Liver (tissue), 9 donors: ENCODE results near the gene MGA. TPM values are rescaled to one million over a fixed set of nuclear protein-coding genes. Genes with fewer than 3 reads are reported as not detected.
A peak's percentile ranks its signal among the peaks of the same experiment; 100 is the strongest.

Experiments
- DNase-seq: peaks from one replicate; pipeline ENCODE4 v3.0.0-alpha.2; 2017; ENCODE audit warnings: low spot score
- H3K27ac ChIP-seq, 2 donors: one replicate each; pipeline ENCODE4 v1.7.0; 2013; ENCODE audit warnings: inconsistent platforms in 2 of 2, low read length in 2 of 2, control low read depth in 1 of 2, low read depth in 1 of 2, mild to moderate bottlenecking in 1 of 2
- H3K27me3 ChIP-seq, 4 donors: one replicate each; pipeline versions ENCODE4 v1.6.1 to v1.7.0; 2013; ENCODE audit warnings: low read length in 3 of 4, inconsistent platforms in 1 of 4, mild to moderate bottlenecking in 1 of 4, moderate library complexity in 1 of 4; ENCODE audit not compliant: control insufficient read depth in 4 of 4, insufficient read depth in 4 of 4
- H3K36me3 ChIP-seq, 4 donors: one replicate each; pipeline versions ENCODE4 v1.6.1 to v1.7.0; 2013; ENCODE audit warnings: low read length in 3 of 4, mild to moderate bottlenecking in 3 of 4, low read depth in 1 of 4, moderate library complexity in 1 of 4; ENCODE audit not compliant: control insufficient read depth in 4 of 4, insufficient read depth in 3 of 4
- H3K4me1 ChIP-seq, 4 donors: one replicate each; pipeline versions ENCODE4 v1.6.1 to v1.7.0; 2013; ENCODE audit warnings: low read length in 3 of 4, mild to moderate bottlenecking in 3 of 4, moderate library complexity in 1 of 4; ENCODE audit not compliant: control insufficient read depth in 4 of 4, insufficient read depth in 4 of 4
- H3K4me3 ChIP-seq, 3 donors: one replicate each; pipeline versions ENCODE4 v1.6.1 to v1.7.0; 2013; ENCODE audit warnings: low read length in 3 of 3, control low read depth in 1 of 3, low read depth in 1 of 3, mild to moderate bottlenecking in 1 of 3
- H3K9ac ChIP-seq, 2 donors: one replicate each; pipeline ENCODE4 v1.7.0; 2013; ENCODE audit warnings: low read length in 2 of 2, mild to moderate bottlenecking in 2 of 2, moderate library complexity in 2 of 2, control low read depth in 1 of 2, low read depth in 1 of 2
- H3K9me3 ChIP-seq, 4 donors: one replicate each; pipeline versions ENCODE4 v1.6.1 to v1.7.0; 2013; ENCODE audit warnings: low read length in 3 of 4; ENCODE audit not compliant: control insufficient read depth in 4 of 4
- ATF3 ChIP-seq: IDR thresholded peaks from 2 replicates; pipeline ENCODE4 v1.6.1; 2016; ENCODE audit warnings: antibody characterized with exemption
- EGR1 ChIP-seq, 2 donors: IDR thresholded peaks; 2 replicates each; pipeline ENCODE4 v1.6.1; 2016 to 2018; ENCODE audit warnings: antibody characterized with exemption in 2 of 2, low read depth in 2 of 2
- FOXA1 ChIP-seq: IDR thresholded peaks from 2 replicates; pipeline ENCODE4 v1.6.1; 2016; ENCODE audit warnings: antibody characterized with exemption
- FOXA2 ChIP-seq: IDR thresholded peaks from 2 replicates; pipeline ENCODE4 v1.6.1; 2016; ENCODE audit warnings: antibody characterized with exemption
- HNF4A ChIP-seq, 2 donors: conservative IDR thresholded peaks; 2 replicates each; pipeline ENCODE4 v1.6.1; 2016; ENCODE audit warnings: antibody characterized with exemption in 2 of 2, mild to moderate bottlenecking in 2 of 2
- JUND ChIP-seq, 2 donors: IDR thresholded peaks; 2 replicates each; pipeline ENCODE4 v1.6.1; 2016; ENCODE audit warnings: antibody characterized with exemption in 2 of 2
- MAX ChIP-seq: IDR thresholded peaks from 2 replicates; pipeline ENCODE4 v1.6.1; 2016; ENCODE audit warnings: antibody characterized with exemption
- NR2F2 ChIP-seq: IDR thresholded peaks from 2 replicates; pipeline ENCODE4 v1.6.1; 2016; ENCODE audit warnings: antibody characterized with exemption
- REST ChIP-seq: IDR thresholded peaks from 2 replicates; pipeline ENCODE4 v1.6.1; 2016; ENCODE audit warnings: antibody characterized with exemption, mild to moderate bottlenecking
- RXRA ChIP-seq, 2 donors: IDR thresholded peaks; 2 replicates each; pipeline ENCODE4 v1.6.1; 2017 to 2018; ENCODE audit warnings: antibody characterized with exemption in 2 of 2, mild to moderate bottlenecking in 1 of 2
- SP1 ChIP-seq: IDR thresholded peaks from 2 replicates; pipeline ENCODE4 v1.6.1; 2018; ENCODE audit warnings: antibody characterized with exemption, mild to moderate bottlenecking
- YY1 ChIP-seq: IDR thresholded peaks from 2 replicates; pipeline ENCODE4 v1.6.1; 2016; ENCODE audit warnings: antibody characterized with exemption, mild to moderate bottlenecking
- ZBTB33 ChIP-seq: IDR thresholded peaks from 2 replicates; pipeline ENCODE4 v1.6.1; 2016; ENCODE audit warnings: antibody characterized with exemption
- WGBS: extraction: QIAGEN DNeasy Blood & Tissue Kit; methylation state at CpG from one replicate; pipeline ENCODE4 v1.1.7; 2013; 5-methylcytosine and 5-hydroxymethylcytosine counted together
- polyA plus RNA-seq, 2 donors: library from polyadenylated mRNA; stranded (reverse) in 1 of 2; unstranded in 1 of 2; fragments of 200-250 nt in 1 of 2; fragments of >200 nt in 1 of 2; fragmentation: Nextera tagmentation in 1 of 2; extraction: Ambion mirVana in 1 of 2; gene quantifications; one replicate each; pipeline versions ENCODE4 v1.2.1 to v1.2.3, GENCODE V29; 2013 to 2015
- total RNA-seq, 2 donors: library from RNA; depleted of rRNA; stranded (reverse); fragments of >200 nt; gene quantifications; one replicate each; pipeline ENCODE4 v1.2.3, GENCODE V29; 2014
- donor health status: healthy.
- donor health status: healthy.
- donor health status: healthy.
- donor health status: healthy.
- donor health status: healthy.

Gene MGA
- total and polyA plus RNA-seq, 4 donors, result 2.1 to 33.5 (median 13.2) TPM

GRCh38 chr15:41797201-41797944, 137.2 kb downstream of the MGA start:
- H3K27ac ChIP-seq, result no peak overlapping the region
- no peak overlapping the region for H3K4me3 ChIP-seq
- no peaks in the 10 kb centered on the region for H3K9me3 ChIP-seq
- no peaks in the 10 kb centered on the region for H3K4me1 ChIP-seq
- WGBS, result 90% methylated on average over 8 of the region's 8 CpGs
- no peak overlapping the region for H3K9ac ChIP-seq
- DNase-seq, result no peak
- peaks cover 0 to 3% (median 0%) of the 10 kb centered on the region in 4 donors for H3K36me3 ChIP-seq
- no peaks in the 10 kb centered on the region for H3K27me3 ChIP-seq
- no peak for TF ChIP-seq FOXA2
- TF ChIP-seq ZBTB33, result no peak
- TF ChIP-seq NR2F2, result no peak
- no peak for TF ChIP-seq SP1

GRCh38 chr15:41798607-41799487, 138.6 kb downstream of the MGA start:
- H3K27ac ChIP-seq, result no peak overlapping the region
- H3K9me3 ChIP-seq, result no peaks in the 10 kb centered on the region
- H3K4me3 ChIP-seq, result no peak overlapping the region
- no peaks in the 10 kb centered on the region for H3K4me1 ChIP-seq
- TF ChIP-seq FOXA1 (no peak), SP1 (no peak), MAX (no peak), JUND (IDR thresholded peaks at IDR 0.05) (peak in 1 of 2 donors; percentile 8), RXRA (IDR thresholded peaks at IDR 0.05) (no peak), YY1 (no peak), ATF3 (no peak), HNF4A (conservative IDR thresholded peaks at IDR 0.05) (peak in 1 of 2 donors; percentile 47)
- H3K9ac ChIP-seq, result no peak overlapping the region
- peaks cover 0 to 3% (median 0%) of the 10 kb centered on the region in 4 donors for H3K36me3 ChIP-seq
- no peaks in the 10 kb centered on the region for H3K27me3 ChIP-seq
- no peak for DNase-seq
- WGBS, result 95% methylated on average over 9 of the region's 9 CpGs

GRCh38 chr15:41799488-41799805, 139.2 kb downstream of the MGA start:
- no peak for DNase-seq
- TF ChIP-seq FOXA2 (no peak), ATF3 (no peak), NR2F2 (no peak), JUND (IDR thresholded peaks at IDR 0.05) (no peak), MAX (no peak), RXRA (IDR thresholded peaks at IDR 0.05) (no peak), EGR1 (IDR thresholded peaks at IDR 0.05; ENCODE audit: low read depth in 2 of 2) (no peak), REST (no peak), ZBTB33 (no peak)

More at GRCh38 chr15:41799488-41799805, 139.2 kb downstream of the MGA start:
- no peak overlapping the region for H3K27ac ChIP-seq
- H3K9ac ChIP-seq, result no peak overlapping the region
- 89% methylated on average over 5 of the region's 5 CpGs for WGBS
- H3K27me3 ChIP-seq, result no peaks in the 10 kb centered on the region
- no peaks in the 10 kb centered on the region for H3K9me3 ChIP-seq
- H3K4me1 ChIP-seq, result no peaks in the 10 kb centered on the region
- H3K4me3 ChIP-seq, result no peak overlapping the region
- peaks cover 0 to 3% (median 0%) of the 10 kb centered on the region in 4 donors for H3K36me3 ChIP-seq
